ENCODE data around the gene CCP110.
"Not testable (repeated sequence)": the region's sequence is repeated elsewhere in the genome, so short reads cannot be mapped to it uniquely, and the experiment has no call there.

CCP110 gene

GRCh38 chr16:19513377-19514053 is 10.2 kb upstream of the CCP110 start:
- no peak for DNase-seq (ENCODE audit: low read depth, low spot score)

DNA sequence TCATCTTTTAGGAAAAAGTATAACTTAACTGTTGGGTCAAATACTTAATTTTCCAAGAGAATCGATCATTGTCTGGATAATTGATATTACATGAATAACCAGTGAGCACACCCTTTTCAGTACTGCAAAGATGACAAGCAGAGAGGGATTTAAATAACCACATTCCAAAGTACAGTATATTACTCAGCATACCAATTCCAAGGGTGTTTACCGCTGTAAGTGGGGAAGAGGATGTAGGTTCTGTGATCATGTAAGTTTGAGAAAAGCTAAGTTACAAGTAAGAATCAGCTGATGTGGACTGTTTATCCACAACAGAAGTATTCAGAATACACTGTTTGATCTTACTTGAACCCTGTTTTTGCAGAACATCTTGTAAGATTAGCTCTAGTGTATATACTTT is 8.0 kb upstream of the CCP110 start:
- DNase-seq (ENCODE audit: low read depth, low spot score): no peak

- no peak for DNase-seq (ENCODE audit: low read depth, low spot score)
Measured at GRCh38 chr16:19517424-19518089, 6.2 kb upstream of the CCP110 start.

GRCh38 chr16:19518388-19518787 is 5.4 kb upstream of the CCP110 start:
- no peak for DNase-seq (ENCODE audit: low read depth, low spot score)

DNA sequence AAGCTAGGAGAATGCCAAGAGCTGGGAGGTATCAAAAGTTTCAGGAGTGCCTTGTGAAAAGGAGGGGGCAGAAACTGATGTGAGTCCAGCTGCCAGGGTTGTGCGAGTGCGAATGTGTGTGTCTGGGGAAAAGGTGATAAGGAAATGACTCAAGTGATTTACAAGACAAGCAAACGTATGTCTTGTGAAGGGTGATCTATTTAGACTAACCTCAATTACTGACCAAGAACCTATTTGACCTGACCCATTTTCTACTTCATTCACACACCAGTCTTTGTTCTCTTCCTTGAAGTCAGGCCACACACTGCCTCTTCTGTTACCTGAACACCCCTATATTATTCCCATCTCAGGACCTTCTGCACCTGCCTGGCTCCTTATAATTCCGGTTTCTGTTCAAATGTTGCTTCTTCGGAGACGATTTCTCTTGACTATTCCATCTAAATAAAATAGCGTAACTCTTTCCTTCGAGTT is 2.8 kb upstream of the CCP110 start:
- DNase-seq (ENCODE audit: low read depth, low spot score): no peak

DNA sequence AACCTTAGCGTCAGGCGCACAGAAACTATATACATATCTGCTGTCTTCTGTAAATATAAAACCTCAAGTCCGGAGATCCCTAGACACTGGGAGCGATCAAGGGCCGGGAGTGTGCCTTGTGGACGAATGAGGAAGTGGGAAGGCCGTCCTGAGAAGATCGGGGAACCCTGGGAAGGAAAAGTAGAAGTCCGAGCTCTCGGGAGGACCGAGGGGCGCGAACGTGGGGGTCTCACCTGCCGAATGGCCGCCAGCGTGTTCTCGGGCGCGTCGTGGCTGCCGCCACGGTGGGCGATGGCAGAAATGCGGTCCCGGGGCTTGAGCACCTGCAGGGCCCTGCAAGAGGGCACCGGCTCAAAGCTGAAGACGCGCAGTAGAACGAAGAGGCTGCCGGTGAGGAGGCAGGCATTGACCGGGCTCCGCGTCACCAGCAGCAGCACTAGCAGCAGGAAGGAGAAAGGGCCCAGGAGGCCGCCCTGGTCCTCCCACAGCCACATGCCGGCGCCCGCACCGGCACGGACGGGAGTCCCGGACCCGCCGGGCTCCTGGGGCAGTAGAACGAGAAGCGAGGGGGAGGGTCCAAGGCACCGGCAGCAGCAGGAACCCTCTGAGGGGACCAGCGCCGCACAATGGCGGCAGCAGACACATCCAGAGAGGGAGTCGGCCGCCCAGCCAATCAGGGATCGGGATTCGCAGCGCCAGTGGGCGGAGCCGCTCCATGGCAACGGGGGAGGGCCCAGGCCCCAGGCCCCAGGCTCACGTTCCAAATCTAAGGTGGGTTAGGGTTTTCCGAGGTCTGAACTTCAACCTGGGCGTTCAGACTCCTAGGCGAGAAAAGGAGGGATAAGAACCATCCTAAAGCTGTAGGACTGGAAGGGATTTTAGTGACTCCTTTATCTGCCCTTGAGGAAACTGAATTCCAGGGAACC is 2.0 kb upstream of the CCP110 start, which contains the start of gene GDE1:
GDE1 (minus strand) TSS at position 628 of the 926 bp plus-strand sequence; CDS start at position 494, 134 bp downstream.
- peak; percentile 89 for DNase-seq (ENCODE audit: low read depth, low spot score)

GRCh38 chr16:19522397-19522732 is 1.4 kb upstream of the CCP110 start:
- DNase-seq (ENCODE audit: low read depth, low spot score): no peak

DNA sequence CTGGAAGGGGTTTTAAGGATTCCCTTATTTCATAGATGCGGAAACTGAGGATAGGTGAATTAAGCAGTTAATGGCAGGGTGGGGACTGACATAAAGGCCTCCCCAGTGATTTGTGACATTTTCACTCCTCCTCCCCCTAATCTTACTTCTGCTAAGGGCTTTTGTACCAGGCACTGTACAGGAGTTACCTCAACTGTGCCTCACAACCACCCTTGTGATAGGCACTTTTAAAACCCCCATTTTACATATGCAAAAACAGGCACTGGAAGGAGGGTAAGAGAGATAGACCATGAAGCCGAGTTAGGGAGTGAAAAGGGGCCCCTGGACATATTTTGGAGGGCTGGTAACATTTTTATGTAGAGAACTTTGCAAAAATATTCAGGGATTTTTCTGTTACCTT is 982 bp upstream of the CCP110 start:
- DNase-seq (ENCODE audit: low read depth, low spot score): no peak

- no peak for DNase-seq (ENCODE audit: low read depth, low spot score)
Measured at GRCh38 chr16:19523184-19523558, 571 bp upstream of the CCP110 start.

DNA sequence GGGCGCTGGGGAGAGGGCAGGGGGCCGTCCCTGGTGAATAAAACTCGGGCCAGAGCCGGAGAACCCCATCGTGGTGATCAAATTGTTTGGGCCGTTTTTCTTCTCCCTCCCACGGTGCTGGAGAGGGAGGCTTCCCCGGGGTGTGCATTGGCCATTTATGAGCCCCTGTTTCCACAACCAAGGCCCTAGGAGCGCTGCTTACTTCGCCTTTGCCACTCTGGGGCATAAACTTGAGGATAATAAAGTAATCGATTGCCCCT is 544 bp downstream of the CCP110 start:
- no peak for DNase-seq (ENCODE audit: low read depth, low spot score)

GRCh38 chr16:19524616-19525384 is 1.1 kb downstream of the CCP110 start:
- DNase-seq (ENCODE audit: low read depth, low spot score): no peak

GRCh38 chr16:19525385-19525723 is 1.6 kb downstream of the CCP110 start:
- DNase-seq (ENCODE audit: low read depth, low spot score): no peak

DNA sequence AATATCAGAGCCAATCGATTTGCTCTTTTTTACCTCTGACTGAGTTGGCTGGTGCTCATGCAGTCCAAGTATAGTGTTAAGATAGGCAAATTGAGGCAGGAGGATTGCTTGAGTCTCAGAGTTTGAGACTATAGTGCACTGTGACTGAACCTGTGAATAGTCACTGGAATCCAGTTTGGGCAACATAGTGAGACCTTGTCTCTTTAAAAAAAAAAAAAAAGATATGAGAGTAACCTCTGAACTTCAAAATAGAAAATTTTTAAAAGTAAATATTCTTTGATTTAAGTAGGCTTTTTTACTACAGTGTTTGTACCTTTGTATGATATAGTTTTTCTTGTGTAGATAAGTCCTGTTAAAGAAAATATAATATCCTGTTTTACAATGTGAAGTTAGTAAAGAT is 3.4 kb downstream of the CCP110 start:
- no peak for DNase-seq (ENCODE audit: low read depth, low spot score)

DNA sequence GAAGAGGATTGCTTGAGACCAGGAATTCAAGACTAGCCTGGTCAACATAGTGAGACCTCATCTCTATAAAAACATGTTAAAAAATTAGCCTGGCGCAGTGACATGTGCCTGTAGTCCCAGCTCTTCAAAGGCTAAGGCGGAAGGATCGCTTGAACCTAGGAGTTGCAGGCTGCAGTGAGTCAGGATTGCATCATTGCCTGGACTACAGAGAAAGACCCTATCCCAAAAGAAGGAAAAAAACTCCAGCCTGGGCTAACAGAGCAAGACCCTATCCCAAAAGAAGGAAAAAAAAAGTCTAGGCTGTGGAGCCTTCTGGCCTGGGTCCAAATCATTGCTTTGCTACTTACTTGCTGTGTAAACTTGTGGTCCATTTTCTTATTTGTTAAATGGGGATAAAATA is 4.9 kb downstream of the CCP110 start:
- DNase-seq (ENCODE audit: low read depth, low spot score): no peak

GRCh38 chr16:19532601-19533000 is 8.9 kb downstream of the CCP110 start:
- no peak for DNase-seq (ENCODE audit: low read depth, low spot score)

DNA sequence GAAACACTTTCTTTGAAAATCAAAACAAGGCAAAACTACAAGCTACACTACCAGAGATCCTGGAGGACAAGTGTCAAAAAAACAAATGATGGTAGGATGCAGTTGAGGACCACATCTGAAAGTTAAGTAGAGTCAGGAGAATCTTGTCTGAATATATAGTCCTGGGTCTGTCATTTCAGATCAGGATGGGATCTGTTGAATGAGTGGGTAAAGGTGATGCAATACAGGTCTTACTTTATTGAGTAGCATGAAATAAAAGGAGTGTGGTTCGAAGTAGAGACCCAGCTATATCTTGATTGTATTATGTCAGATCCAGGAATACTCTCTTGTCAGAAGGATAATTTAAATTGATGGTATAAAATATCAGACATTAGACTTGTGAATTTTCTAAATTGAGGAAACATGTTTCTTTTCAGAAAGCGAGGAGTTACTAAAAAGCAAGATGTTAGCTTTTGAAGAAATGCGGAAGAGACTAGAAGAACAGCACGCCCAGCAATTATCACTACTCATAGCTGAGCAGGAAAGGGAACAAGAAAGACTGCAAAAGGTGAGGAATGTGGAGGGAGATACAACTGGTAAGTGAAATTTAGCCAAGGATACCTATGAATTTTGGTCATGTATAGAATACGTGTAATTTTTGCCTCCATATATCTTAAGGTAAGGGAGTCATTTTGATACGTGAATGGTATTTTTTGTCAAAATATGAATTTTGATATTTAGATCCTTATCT is 16.7 kb downstream of the CCP110 start:
- no peak for DNase-seq (ENCODE audit: low read depth, low spot score)

DNA sequence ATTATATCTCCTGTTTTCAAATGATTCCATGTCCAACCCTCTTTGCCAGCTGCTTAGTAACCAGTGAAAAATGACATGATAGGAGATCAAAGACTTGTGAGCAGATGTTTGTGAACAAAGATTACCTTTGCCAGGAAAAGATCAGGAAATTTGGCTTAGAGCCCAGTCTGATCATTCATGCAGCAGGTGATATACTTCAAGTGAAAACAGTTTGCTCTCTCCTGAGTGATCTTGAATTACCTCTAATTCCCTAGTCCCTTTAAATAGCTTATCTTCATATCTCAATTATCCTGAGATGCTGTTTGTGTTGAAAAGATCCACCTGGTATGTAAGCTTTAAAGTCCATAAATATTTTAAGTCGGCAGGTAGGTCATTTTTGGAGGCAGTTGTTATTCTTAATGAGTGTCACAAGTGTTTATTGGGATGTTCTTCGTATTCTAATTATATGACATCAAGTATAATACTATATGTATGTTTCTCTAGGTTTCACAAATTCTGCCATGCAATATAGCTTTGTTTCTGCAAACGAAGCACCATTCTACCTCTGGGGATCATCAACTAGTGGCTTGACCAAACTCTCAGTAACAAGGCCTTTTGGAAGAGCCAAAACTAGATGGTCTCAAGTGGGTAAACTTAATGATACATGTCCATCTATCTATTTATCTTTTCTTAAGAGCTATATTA is 18.5 kb downstream of the CCP110 start:
- no peak for DNase-seq (ENCODE audit: low read depth, low spot score)

DNA sequence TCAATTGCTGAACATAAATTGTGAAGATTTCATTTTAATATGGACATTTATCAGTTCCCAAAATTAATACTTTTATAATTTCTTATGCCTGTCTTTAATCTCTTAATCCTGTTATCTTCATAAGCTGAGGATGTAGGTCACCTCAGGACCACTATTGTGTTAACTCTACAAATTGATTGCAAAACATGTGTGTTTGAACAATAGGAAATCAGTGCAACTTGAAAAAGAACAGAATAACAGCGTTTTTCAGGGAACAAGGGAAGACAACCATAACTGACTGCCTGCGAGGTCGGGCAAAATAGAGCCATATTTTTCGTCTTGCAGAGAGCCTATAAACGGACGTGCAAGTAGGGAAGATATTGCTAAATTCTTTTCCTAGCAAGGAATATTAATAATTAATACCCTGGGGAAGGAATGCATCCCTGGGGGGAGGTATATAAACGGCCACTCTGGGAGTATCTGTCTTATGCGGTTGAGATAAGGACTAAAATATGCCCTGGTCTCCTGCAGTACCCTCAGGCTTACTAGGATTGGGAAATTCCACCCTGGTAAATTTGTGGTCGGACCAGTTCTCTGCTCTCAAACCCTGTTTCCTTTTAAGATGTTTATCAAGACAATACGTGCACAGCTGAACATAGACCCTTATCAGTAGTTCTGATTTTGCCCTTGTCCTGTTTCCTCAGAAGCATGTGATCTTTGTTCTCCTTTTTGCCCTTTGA is 19.7 kb downstream of the CCP110 start:
- DNase-seq (ENCODE audit: low read depth, low spot score): not testable (repeated sequence)

- no peak for DNase-seq (ENCODE audit: low read depth, low spot score)
Measured at GRCh38 chr16:19548144-19548543, 24.4 kb downstream of the CCP110 start.

DNA sequence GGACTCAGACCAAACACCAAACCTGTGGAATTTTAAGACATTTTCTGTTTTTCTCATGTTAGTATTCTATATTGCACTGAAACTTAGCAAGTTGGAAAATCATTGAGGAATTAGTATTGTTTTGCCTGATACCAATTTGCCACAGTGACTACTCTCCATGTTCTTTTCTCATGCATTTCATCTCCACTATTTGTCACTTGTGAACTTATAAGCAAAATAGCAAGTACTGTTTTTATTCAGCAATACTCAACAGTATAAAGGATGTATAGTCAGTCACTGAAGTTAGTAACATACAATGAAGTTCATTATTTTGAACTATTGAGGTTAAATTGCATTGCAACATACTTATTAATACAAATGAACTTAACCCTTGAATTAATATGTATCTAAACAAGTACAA is 25.9 kb downstream of the CCP110 start:
- no peak for DNase-seq (ENCODE audit: low read depth, low spot score)

Measured in activated CD4-positive, CD25-positive, alpha-beta regulatory T cell treated with anti-CD3 and anti-CD28 coated beads, Interleukin-2, amount 50 U/mL, for 16 hours (primary cell).